ENCODE measurements around the gene AKR1C2.

DNA sequence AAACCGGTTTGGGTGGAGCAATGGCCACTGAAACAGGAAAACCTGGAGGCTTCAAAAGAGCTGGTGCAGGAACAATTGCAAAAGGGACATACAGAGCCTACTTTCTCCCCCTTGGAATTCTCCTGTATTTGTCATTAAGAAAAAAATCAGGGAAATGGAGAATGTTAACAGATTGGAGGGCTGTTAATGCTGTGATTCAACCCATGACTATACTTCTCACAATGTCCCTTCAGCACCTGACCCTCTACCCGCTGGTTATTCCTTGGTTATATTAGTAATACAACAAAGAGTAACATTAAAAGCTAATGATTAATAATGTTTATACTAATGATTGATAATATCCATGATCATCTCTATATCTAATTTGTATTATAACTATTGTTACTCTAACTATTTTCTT is 34.4 kb upstream of the AKR1C2 start:
- TF ChIP-seq POLR2A (IDR thresholded peaks at IDR 0.05), result no peak
- TF ChIP-seq, protein P1, sequence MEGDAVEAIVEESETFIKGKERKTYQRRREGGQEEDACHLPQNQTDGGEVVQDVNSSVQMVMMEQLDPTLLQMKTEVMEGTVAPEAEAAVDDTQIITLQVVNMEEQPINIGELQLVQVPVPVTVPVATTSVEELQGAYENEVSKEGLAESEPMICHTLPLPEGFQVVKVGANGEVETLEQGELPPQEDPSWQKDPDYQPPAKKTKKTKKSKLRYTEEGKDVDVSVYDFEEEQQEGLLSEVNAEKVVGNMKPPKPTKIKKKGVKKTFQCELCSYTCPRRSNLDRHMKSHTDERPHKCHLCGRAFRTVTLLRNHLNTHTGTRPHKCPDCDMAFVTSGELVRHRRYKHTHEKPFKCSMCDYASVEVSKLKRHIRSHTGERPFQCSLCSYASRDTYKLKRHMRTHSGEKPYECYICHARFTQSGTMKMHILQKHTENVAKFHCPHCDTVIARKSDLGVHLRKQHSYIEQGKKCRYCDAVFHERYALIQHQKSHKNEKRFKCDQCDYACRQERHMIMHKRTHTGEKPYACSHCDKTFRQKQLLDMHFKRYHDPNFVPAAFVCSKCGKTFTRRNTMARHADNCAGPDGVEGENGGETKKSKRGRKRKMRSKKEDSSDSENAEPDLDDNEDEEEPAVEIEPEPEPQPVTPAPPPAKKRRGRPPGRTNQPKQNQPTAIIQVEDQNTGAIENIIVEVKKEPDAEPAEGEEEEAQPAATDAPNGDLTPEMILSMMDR (IDR thresholded peaks at IDR 0.05), result no peak
